ENCODE measurements around the gene PRPF38A.
A peak's percentile ranks its signal among the peaks of the same experiment; 100 is the strongest.

PRPF38A gene

DNA sequence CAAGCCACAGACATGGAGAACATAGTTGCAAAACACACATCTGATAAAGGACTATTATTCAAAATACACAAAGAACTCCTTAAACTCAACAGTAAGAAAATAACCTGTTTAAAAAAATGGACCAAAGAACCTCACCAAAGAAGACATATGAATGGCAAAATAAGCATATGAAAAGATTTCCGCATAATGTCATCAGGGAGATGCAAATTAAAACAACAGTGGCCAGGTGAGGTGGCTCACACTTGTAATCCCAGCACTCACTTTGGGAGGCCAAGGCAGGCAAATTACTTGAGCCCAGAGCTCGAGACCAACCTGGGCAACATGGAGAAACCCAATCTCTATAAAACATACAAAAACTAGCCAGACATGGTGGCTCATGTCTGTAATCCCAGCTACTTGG lies 50.4 kb downstream of the PRPF38A start:
- TF ChIP-seq, protein P1, sequence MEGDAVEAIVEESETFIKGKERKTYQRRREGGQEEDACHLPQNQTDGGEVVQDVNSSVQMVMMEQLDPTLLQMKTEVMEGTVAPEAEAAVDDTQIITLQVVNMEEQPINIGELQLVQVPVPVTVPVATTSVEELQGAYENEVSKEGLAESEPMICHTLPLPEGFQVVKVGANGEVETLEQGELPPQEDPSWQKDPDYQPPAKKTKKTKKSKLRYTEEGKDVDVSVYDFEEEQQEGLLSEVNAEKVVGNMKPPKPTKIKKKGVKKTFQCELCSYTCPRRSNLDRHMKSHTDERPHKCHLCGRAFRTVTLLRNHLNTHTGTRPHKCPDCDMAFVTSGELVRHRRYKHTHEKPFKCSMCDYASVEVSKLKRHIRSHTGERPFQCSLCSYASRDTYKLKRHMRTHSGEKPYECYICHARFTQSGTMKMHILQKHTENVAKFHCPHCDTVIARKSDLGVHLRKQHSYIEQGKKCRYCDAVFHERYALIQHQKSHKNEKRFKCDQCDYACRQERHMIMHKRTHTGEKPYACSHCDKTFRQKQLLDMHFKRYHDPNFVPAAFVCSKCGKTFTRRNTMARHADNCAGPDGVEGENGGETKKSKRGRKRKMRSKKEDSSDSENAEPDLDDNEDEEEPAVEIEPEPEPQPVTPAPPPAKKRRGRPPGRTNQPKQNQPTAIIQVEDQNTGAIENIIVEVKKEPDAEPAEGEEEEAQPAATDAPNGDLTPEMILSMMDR (IDR thresholded peaks at IDR 0.05; ENCODE audit: low read length, missing control alignments), result no peak
- no peak overlapping the region for H3K4me3 ChIP-seq (replicated peaks; ENCODE audit: low read depth, low read length)
- DNase-seq (ENCODE audit: low read depth), result no peak

DNA sequence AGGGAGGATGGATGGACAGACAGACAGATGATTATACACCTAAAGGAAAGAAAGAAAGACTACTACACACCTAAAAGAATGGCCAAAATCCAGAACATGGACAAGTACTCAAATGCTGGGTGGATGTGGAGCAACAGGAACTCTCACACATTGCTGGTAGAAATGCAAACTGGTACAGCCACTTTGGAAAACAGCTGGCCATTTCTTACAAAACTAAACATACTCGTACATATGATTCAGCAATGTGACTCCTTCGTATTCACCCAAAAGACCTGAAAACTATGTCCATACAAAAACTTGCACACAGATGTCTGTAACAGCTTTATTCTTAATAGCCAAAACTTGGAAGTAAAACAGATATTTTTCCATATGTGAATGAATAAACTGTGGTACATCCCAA lies 51.3 kb downstream of the PRPF38A start:
- TF ChIP-seq, protein P1 (IDR thresholded peaks at IDR 0.05; ENCODE audit: low read length, missing control alignments), result no peak
- no peak for DNase-seq (ENCODE audit: low read depth)
- H3K4me3 ChIP-seq (replicated peaks; ENCODE audit: low read depth, low read length), result no peak overlapping the region

DNA sequence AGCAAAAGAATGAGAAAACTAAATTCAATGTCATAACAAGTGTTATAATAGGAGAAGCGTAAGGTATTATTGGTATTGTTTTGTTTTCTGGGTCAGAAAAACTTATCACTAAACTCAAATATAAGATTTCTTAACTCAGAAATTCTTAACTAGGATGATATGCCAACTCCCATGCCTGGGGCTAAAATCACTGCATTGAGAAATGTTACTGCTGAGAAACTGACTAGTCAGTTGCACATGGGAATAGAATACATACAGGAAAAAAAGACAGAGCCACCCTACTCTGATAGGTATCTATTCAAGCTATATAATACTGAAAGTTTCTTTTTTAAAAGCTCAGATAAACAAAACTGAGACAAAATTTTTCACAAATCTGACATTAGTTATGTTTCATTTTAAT lies 56.3 kb downstream of the PRPF38A start:
- peak; percentile 12 for DNase-seq (ENCODE audit: low read depth)
- TF ChIP-seq, protein P1 (IDR thresholded peaks at IDR 0.05; ENCODE audit: low read length, missing control alignments), result no peak
- no peak overlapping the region for H3K4me3 ChIP-seq (replicated peaks; ENCODE audit: low read depth, low read length)

DNA sequence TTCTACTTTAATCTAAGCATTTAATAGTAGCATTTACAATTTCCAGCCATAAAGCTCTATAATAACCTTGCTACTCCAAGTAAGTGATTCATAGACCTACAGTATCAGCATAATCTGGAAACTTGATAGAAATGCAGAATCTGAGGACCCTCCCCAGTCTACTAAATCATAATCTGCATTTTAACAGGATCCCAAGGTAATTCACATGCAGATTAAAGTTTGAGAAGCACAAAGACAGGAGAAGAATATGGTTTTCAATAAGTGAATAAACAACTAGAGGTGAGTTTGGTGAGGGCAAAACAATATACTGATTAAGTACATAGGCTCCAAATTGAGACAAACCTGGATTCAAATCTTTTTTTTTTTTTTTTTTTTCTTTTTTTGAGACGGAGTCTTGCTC lies 57.4 kb downstream of the PRPF38A start:
- H3K4me3 ChIP-seq (replicated peaks; ENCODE audit: low read depth, low read length), result no peak overlapping the region
- TF ChIP-seq, protein P1 (IDR thresholded peaks at IDR 0.05; ENCODE audit: low read length, missing control alignments), result no peak
- no peak for DNase-seq (ENCODE audit: low read depth)

DNA sequence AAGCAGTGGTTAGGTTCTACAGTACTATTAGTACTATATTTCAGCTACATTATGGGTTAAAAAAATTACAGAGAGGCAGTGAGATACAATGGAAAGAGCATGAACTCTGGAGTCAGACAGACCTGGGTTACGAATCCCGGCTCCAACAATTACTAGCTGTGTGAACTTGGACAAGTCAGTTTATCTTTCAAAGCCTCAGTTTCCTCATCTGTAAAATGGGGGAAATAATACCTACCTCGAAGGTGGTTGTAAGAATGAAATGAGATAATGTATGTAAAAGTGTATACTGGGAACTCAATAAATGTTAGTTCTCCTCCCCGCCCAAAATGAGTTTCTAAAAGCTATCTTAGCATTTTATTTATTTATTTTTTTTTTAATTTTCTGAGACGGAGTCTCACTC lies 59.5 kb downstream of the PRPF38A start:
- no peak overlapping the region for H3K4me3 ChIP-seq (replicated peaks; ENCODE audit: low read depth, low read length)
- TF ChIP-seq, protein P1 (IDR thresholded peaks at IDR 0.05; ENCODE audit: low read length, missing control alignments), result no peak
- no peak for DNase-seq (ENCODE audit: low read depth)

- TF ChIP-seq, protein P1 (IDR thresholded peaks at IDR 0.05; ENCODE audit: low read length, missing control alignments), result no peak
- DNase-seq (ENCODE audit: low read depth), result no peak
- H3K4me3 ChIP-seq (replicated peaks; ENCODE audit: low read depth, low read length), result no peak overlapping the region
These were observed 64.7 kb downstream of the PRPF38A start for GRCh38 chr1:52469108-52469507.

Measured in fibroblast of pulmonary artery (primary cell).